Kidney (tissue), 14 donors: ENCODE data around the gene MRPL50. TPM values are rescaled to one million over a fixed set of nuclear protein-coding genes. Genes with fewer than 3 reads are reported as not detected.

Experiments used
- DNase-seq, 5 donors: peaks; one replicate each; pipeline ENCODE4 v3.0.0-alpha.2; 2013 to 2020
- FAIRE-seq: peaks from 2 replicates; lab custom pipeline; 2012; peaks lifted over from hg19 to GRCh38; lab: Jason Lieb, UNC
- H3K27ac ChIP-seq, 2 donors: one replicate each; pipeline ENCODE4 v1.7.0; 2013; ENCODE audit warnings: low read depth in 2 of 2, low read length in 2 of 2, inconsistent platforms in 1 of 2
- H3K27me3 ChIP-seq: one replicate; pipeline ENCODE4 v1.7.1; 2013; ENCODE audit warnings: low read length, inconsistent platforms; ENCODE audit not compliant: control insufficient read depth, insufficient read depth
- H3K36me3 ChIP-seq, 3 donors: one replicate each; pipeline versions ENCODE4 v1.7.0 to v1.7.1; 2013; ENCODE audit warnings: low read length in 3 of 3, control low read depth in 1 of 3, inconsistent platforms in 1 of 3; ENCODE audit not compliant: insufficient read depth in 3 of 3, control insufficient read depth in 2 of 3
- H3K4me1 ChIP-seq, 3 donors: one replicate each; pipeline versions ENCODE4 v1.7.0 to v1.7.1; 2013; ENCODE audit warnings: low read length in 3 of 3, inconsistent platforms in 1 of 3, low read depth in 1 of 3; ENCODE audit not compliant: control insufficient read depth in 2 of 3, insufficient read depth in 2 of 3
- H3K4me3 ChIP-seq, 3 donors: one replicate each; pipeline versions ENCODE4 v1.7.0 to v1.8.1; 2013; ENCODE audit warnings: low read length in 3 of 3, control low read depth in 1 of 3, inconsistent platforms in 1 of 3
- H3K9ac ChIP-seq, 3 donors: one replicate each; pipeline versions ENCODE4 v1.7.0 to v1.7.1; 2013; ENCODE audit warnings: low read length in 3 of 3, control low read depth in 1 of 3, inconsistent platforms in 1 of 3
- H3K9me3 ChIP-seq, 3 donors: one replicate each; pipeline versions ENCODE4 v1.7.0 to v1.7.1; 2013; ENCODE audit warnings: low read length in 3 of 3, control low read depth in 1 of 3, inconsistent platforms in 1 of 3; ENCODE audit not compliant: control insufficient read depth in 2 of 3, insufficient read depth in 1 of 3
- intact Hi-C: fragments of 100-400 bp; cut with DNase I; formaldehyde crosslinking; loops from one replicate; pipeline ENCODE4 v1.11.1; 2022
- polyA plus RNA-seq: library from polyadenylated mRNA; stranded (reverse); fragments of 350-450 nt; fragmentation: Illumina TruSeq; extraction: RNeasy Lipid Tissue Mini Kit (QIAGEN cat#74804); gene quantifications from one replicate; pipeline ENCODE4 v1.2.3, GENCODE V29; 2014; ENCODE audit warnings: low read depth, low replicate concordance; ENCODE audit not compliant: insufficient read depth
- total RNA-seq: library from RNA; stranded (reverse); fragmentation: NEBNext Ultra II Directional; extraction: Animal tissue kit (Norgen Biotek cat#: 25700); gene quantifications from one replicate; pipeline ENCODE4 v1.2.1, GENCODE V29; 2021
- TF ChIP-seq, protein P1 (sequence below): IDR thresholded peaks from 3 replicates; pipeline ENCODE4 v1.5.1; 2012; ENCODE audit warnings: mild to moderate bottlenecking, moderate library complexity, borderline replicate concordance; ENCODE audit not compliant: insufficient read depth; ENCODE audit errors: extremely low read depth
- donor health status: control.
- donor health status: control.
- donor health status: control.
- donor health status: control.
- donor health status: control.
- donor health status: DM: yes; HTN: yes; CAD: no.
- donor health status: Normal renal cell carcinoma (clear cell type).

The MRPL50 gene
- total and polyA plus RNA-seq, 2 donors from 2014 or later: 12.1 to 17.5 TPM

GRCh38 chr9:101369286-101369685, 29.1 kb downstream of the MRPL50 start:
- DNase-seq: peak in 1 of 5 donors; percentile 10
- Histone ChIP-seq H3K27me3 (no peaks in the 10 kb centered on the region), H3K9me3 (no peaks in the 10 kb centered on the region), H3K36me3 (no peaks in the 10 kb centered on the region), H3K4me3 (no peak overlapping the region), H3K27ac (no peak overlapping the region), H3K9ac (no peak overlapping the region), H3K4me1 (no peaks in the 10 kb centered on the region)
- intact Hi-C loops: no loop called here
- TF ChIP-seq, protein P1, sequence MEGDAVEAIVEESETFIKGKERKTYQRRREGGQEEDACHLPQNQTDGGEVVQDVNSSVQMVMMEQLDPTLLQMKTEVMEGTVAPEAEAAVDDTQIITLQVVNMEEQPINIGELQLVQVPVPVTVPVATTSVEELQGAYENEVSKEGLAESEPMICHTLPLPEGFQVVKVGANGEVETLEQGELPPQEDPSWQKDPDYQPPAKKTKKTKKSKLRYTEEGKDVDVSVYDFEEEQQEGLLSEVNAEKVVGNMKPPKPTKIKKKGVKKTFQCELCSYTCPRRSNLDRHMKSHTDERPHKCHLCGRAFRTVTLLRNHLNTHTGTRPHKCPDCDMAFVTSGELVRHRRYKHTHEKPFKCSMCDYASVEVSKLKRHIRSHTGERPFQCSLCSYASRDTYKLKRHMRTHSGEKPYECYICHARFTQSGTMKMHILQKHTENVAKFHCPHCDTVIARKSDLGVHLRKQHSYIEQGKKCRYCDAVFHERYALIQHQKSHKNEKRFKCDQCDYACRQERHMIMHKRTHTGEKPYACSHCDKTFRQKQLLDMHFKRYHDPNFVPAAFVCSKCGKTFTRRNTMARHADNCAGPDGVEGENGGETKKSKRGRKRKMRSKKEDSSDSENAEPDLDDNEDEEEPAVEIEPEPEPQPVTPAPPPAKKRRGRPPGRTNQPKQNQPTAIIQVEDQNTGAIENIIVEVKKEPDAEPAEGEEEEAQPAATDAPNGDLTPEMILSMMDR: no peak
- FAIRE-seq: no peak

DNA sequence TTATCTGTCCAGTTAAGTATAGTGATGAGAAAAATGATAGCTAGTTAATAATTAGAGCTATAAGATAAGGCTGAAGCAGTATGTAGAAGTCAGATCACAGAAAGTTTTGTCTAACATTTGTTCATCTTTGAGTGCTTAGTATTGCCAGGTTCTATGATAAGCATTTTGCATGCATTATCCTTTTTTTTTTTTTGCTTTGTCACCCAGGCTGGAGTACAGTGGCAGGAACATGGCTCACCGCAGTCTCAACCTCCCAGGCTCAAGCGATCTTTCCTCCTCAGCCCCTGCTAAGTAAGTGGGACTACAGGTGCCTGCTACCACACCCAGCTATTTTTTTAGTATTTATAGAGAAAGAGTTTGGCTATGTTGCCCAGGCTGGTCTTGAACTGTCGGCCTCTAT, 31.1 kb downstream of the MRPL50 start:
- intact Hi-C loops: no loop called here
- TF ChIP-seq, protein P1: no peak
- Histone ChIP-seq H3K27me3 (no peaks in the 10 kb centered on the region), H3K4me1 (no peaks in the 10 kb centered on the region), H3K4me3 (no peak overlapping the region), H3K9me3 (no peaks in the 10 kb centered on the region), H3K9ac (no peak overlapping the region), H3K36me3 (no peaks in the 10 kb centered on the region), H3K27ac (no peak overlapping the region)
- DNase-seq: no peak
- FAIRE-seq: no peak

DNA sequence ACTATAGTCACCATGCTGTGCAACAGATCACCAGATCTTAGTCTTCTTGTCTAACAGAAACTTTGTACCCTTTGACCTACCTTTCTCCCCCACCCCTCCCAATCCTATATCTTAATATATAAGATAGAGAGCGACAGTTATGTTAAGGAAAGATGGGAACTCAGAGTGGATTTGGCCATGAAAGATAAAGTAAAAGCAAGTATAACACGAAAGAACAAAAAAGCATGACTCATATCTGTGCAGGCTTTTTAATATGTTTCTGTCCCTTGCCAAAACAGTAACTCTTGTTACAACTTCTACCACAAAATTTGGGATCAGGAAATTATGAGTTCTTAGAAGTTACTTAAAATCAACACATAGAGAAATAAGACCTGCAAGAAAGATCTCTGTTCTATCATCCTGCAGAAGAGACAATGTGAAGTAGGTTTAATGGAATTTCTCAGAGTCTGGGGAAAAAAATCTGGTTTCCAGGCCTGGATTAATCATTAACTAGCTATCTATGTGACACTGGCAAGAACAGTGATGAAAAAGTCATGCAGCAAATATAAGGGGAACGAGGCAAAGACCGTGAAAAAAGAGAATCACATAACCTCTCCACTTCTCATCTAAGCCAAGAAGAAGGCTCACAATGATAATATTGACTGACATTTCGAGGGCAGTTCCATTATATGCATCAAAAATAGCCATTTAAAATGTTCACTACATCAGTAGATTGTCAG, 32.2 kb downstream of the MRPL50 start:
- no peaks in the 10 kb centered on the region for H3K27me3 ChIP-seq

More for the DNA sequence above, 32.2 kb downstream of the MRPL50 start:
- intact Hi-C loops: no loop called here
- Histone ChIP-seq H3K9me3 (no peaks in the 10 kb centered on the region), H3K27ac (no peak overlapping the region), H3K4me1 (no peaks in the 10 kb centered on the region), H3K36me3 (no peaks in the 10 kb centered on the region), H3K9ac (no peak overlapping the region), H3K4me3 (peak overlapping the region in 1 of 3 donors; percentile 23)
- FAIRE-seq (no peak), DNase-seq (peak in 1 of 5 donors; percentile 23)
- TF ChIP-seq, protein P1: no peak
